Measurements from ENCODE around the gene ERGIC1.

The ERGIC1 gene

GRCh38 chr5:172841256-172841655 is 7.2 kb downstream of the ERGIC1 start:
- in situ Hi-C loops (cut with HindIII; ENCODE audit: low sequenced_read_pairs): no loop called here
- no peak for DNase-seq (ENCODE audit: low read depth, low spot score)
- TF ChIP-seq CTCF (IDR thresholded peaks at IDR 0.05; ENCODE audit: low read depth, low read length): no peak
- no peak overlapping the region for H3K4me3 ChIP-seq (ENCODE audit: low read depth, low read length)

GRCh38 chr5:172843825-172844576 is 9.9 kb downstream of the ERGIC1 start:
- H3K4me3 ChIP-seq (ENCODE audit: low read depth, low read length): no peak overlapping the region
- in situ Hi-C loops (cut with HindIII; ENCODE audit: low sequenced_read_pairs): no loop called here
- no peak for TF ChIP-seq CTCF (IDR thresholded peaks at IDR 0.05; ENCODE audit: low read depth, low read length)
- no peak for DNase-seq (ENCODE audit: low read depth, low spot score)

GRCh38 chr5:172844577-172844838 is 10.5 kb downstream of the ERGIC1 start:
- no peak for DNase-seq (ENCODE audit: low read depth, low spot score)
- in situ Hi-C loops (cut with HindIII; ENCODE audit: low sequenced_read_pairs): no loop called here
- TF ChIP-seq CTCF (IDR thresholded peaks at IDR 0.05; ENCODE audit: low read depth, low read length): no peak
- H3K4me3 ChIP-seq (ENCODE audit: low read depth, low read length): no peak overlapping the region

GRCh38 chr5:172845154-172845553 is 11.1 kb downstream of the ERGIC1 start:
- in situ Hi-C loops (cut with HindIII; ENCODE audit: low sequenced_read_pairs): no loop called here
- no peak for DNase-seq (ENCODE audit: low read depth, low spot score)

GRCh38 chr5:172845576-172845975 is 11.5 kb downstream of the ERGIC1 start:
- TF ChIP-seq CTCF (IDR thresholded peaks at IDR 0.05; ENCODE audit: low read depth, low read length): peak; percentile 3
- no peak overlapping the region for H3K4me3 ChIP-seq (ENCODE audit: low read depth, low read length)
- no peak for DNase-seq (ENCODE audit: low read depth, low spot score)
- in situ Hi-C loops (cut with HindIII; ENCODE audit: low sequenced_read_pairs): no loop called here

More at GRCh38 chr5:172845154-172845553, 11.1 kb downstream of the ERGIC1 start:
- TF ChIP-seq CTCF (IDR thresholded peaks at IDR 0.05; ENCODE audit: low read depth, low read length): no peak
- no peak overlapping the region for H3K4me3 ChIP-seq (ENCODE audit: low read depth, low read length)

- no peak for DNase-seq (ENCODE audit: low read depth, low spot score)
- in situ Hi-C loops (cut with HindIII; ENCODE audit: low sequenced_read_pairs): no loop called here
- TF ChIP-seq CTCF (IDR thresholded peaks at IDR 0.05; ENCODE audit: low read depth, low read length): no peak
- no peak overlapping the region for H3K4me3 ChIP-seq (ENCODE audit: low read depth, low read length)
These were observed 12.2 kb downstream of the ERGIC1 start for GRCh38 chr5:172846249-172846648.
